ENCODE data around the gene ACCS.

Gene ACCS

DNA sequence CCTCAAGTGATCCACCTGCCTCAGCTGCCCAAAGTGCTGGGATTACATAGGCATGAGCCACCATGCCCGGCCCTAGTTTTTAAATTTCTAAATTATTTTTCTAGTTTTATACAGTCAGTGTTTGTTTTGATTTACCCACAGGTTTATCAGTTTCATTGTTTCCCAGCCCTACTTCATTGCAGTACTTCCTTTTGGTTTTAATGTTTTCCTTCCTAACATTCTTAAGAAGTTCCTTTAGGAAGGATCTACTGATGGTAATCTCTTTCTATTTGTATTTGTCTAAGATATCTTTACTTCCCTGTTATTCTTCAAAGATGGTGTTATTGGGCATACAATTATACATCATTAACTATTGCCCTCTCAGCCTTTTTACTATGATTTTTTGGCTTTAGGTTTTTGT is 24.5 kb downstream of the ACCS start:
- DNase-seq (ENCODE audit: low spot score), result no peak

- peak; percentile 94 for DNase-seq (ENCODE audit: low spot score)
Measured at GRCh38 chr11:44094260-44094868, 28.3 kb downstream of the ACCS start.

DNA sequence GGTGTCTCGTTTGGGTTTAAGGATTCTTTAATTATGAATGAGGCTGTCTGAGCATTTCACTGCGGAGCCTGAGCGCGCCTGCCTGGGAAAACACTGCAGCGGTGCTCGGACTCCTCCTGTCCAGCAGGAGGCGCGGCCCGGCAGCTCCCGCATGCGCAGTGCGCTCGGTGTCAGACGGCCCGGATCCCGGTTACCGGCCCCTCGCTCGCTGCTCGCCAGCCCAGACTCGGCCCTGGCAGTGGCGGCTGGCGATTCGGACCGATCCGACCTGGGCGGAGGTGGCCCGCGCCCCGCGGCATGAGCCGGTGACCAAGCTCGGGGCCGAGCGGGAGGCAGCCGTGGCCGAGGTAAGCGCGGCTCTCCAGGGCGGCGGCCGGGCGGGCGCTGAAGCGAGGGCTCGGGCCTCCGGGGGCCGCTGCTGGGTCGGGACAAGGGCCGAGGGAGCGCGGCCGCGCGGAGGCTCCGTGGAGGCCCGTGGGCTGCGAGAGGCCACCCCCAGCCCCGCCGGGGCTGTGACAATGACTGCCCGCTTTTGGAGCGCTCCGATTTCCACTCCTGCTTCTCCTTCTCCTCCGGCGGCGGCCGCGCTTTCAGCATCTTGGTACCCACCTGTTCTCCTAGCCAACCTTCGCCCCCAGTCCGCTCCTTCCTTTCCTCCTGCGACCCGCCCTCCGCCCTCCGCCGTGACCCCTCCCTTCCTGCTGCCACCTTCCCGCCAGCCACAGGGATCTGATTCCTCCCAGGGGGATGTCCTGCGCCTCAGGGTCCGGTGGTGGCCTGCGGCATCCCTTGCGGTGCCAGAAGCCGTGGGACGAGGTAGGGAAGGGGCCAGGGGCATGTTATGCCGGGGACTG is 29.7 kb downstream of the ACCS start, which contains the start of gene EXT2:
Gene EXT2 (plus strand): TSS at position 173 of the 854 bp plus-strand sequence. CDS start 12,035 bp downstream, outside the sequence.
- DNase-seq (ENCODE audit: low spot score), result peak; percentile 85

DNA sequence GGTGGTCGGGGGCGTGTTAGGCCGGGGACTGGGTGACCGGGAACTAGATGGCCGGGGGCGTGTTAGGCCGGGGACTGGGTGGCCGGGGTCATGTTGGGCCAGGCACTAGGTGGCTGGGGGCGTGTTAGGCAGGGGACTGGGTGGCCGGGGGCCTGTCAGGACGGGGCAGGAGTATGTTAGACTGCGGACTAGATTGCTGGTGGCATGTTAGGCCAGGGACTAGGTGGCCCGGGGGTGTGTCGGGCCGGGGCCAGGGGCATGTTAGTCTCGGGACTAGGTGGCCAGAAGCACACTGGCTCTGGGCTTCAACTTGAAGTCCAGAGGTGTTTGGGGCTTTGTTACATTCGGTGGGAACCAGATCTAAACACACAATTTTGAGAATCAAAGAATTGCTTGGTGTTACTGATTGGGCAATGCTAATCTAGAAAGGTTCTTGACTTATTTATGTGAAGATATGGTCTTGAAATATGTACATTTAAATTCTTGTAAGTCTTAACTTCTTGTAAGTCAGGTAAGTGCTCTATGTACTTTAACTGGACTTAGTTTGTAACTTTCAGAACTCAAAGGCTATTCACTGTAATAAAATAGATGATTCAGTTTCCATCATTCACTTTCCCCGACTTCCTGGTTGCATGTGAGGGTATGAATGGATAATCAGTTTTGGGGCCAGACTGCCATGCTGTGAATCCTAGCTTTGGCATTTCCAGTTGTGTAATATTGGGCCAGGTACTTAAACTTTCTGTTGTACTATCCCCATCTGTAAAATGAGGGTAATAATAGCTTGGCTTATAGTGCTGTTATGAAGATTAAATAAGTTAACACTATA is 30.5 kb downstream of the ACCS start:
- no peak for DNase-seq (ENCODE audit: low spot score)

DNA sequence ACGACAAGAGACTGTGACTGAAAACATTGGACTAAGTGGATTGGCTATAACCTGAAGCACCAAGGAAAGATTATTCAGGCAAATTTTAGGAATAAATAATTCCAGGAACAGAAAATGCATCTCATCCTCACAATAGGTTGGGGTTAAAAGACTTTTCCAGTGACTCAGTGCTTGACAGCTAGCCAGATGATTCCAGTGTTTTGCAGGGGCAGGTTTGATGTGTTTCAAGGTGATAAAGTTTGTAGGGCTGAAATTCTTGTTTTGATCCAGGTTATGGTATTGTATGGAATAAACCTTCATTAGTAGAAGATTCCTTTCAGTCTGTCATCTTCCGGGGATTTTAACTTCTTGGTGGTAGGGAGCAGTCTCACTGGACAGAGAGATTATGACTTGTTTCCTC is 31.8 kb downstream of the ACCS start:
- DNase-seq (ENCODE audit: low spot score), result no peak

DNA sequence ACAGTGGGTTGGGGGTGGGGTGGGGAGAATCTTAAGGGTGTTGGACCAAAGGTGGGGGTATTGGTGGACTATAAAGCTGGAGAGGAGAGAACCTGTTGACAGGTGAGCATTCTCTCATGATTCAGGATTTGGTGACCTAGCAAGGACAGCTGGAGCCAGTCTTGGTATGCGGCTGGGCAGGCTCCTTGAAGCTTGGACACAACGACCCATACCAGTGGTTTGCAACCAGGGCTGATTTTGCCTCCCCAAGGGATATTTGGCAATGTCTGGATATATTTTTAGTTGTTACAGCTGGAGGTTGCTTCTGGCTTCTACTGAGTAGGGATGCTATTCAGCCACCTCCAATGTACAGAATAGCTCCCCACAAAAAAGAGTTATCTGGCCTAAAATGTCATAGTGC is 35.0 kb downstream of the ACCS start:
- DNase-seq (ENCODE audit: low spot score), result no peak

GRCh38 chr11:44104481-44105294 is 38.6 kb downstream of the ACCS start:
- peak; percentile 27 for DNase-seq (ENCODE audit: low spot score)

DNA sequence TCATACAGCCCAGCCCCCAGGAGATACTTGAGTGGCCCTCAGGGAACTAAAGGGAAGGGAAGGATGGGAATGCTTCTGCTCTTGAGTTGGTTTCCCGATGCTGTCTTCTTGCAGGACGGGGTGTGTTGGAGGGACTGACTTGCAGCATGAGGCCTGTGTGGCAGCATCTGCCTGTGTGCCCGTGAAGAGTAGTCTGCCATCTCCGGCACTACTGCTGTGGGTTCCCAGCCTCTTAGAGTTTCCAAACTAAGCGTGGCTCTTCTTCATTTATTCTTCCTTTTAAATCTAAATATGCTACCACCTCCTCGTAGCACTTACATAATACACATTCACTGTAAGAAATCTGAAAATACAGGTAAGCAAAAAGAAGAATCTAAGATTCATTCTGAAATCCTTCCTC is 42.2 kb downstream of the ACCS start:
- DNase-seq (ENCODE audit: low spot score), result no peak

DNA sequence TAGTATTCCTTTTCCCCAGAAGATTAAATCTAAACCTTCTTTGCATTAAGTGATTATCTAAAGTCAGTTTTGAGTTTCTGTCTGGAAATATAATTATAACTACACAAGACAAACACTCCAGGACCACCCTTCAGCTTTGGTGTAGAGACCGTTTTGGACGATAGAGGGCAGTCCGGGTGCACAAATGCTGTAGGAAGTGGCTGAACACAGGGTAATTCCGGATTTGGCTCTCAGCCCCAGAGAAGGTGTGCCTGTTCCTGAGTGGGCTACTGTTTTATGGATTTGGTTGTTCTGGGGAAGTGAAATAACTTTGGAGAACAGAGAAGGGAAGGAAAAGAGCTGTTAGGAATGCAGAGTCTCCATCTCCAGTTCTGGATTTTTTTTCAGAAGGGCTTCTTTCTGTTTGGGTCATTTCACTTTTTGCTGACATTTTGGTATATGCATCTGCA is 44.2 kb downstream of the ACCS start:
- DNase-seq (ENCODE audit: low spot score), result peak; percentile 67

DNA sequence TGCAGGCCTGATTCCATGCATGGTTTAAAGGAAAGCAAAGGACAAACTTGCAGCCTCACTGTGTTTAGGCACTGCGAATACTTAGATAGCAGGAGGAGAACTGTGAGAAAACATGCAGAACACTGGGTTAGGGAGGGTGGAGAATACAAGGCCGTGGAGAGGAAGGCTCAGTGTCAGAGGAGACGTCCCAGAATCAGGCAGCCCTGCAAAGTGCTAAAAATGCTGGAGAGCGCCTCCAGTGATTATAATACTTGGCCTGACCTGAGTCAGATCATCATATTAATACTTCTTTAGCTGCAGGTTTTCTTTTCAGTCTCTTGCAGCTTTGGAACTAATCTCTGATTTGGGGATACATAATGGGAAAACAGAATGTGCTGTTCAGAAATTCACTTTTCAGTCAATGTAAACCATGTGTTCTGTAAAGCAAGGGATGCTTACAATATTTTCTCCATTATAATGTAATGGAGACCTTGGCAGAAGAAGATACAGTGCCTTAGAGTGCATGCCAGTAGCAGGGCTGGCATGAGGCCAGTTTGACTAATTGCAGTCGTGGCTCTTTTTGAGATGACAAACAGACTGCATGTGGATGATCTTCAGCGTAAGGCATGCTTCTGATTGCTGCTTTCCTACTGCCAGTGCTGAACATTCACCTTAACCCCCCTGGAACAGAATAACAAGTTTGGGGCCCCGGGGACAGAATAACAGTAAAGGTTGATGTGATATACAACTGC is 46.2 kb downstream of the ACCS start:
- DNase-seq (ENCODE audit: low spot score), result peak; percentile 67

DNA sequence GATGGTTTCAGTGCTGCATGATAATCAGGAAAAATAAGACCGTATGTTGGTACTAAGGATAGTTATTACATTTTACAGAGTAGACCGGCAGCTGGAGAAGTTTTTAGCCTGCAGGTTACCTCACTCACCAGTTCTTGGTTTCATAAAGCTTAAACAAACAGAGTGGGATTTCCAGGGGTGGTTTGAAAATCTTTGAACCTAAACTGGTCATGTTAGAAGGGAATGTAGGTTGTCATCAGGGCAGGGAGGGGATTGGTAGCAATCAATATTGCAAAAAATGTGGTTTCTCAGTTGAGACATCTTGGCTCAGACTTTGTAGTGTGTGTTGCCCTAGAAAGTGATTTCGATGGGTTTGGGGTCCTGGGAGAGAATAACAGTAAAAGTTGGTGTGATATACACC is 46.9 kb downstream of the ACCS start:
- no peak for DNase-seq (ENCODE audit: low spot score)

GRCh38 chr11:44113572-44113971 is 47.5 kb downstream of the ACCS start:
- no peak for DNase-seq (ENCODE audit: low spot score)

GRCh38 chr11:44116234-44116830 is 50.3 kb downstream of the ACCS start:
- DNase-seq (ENCODE audit: low spot score), result no peak

DNA sequence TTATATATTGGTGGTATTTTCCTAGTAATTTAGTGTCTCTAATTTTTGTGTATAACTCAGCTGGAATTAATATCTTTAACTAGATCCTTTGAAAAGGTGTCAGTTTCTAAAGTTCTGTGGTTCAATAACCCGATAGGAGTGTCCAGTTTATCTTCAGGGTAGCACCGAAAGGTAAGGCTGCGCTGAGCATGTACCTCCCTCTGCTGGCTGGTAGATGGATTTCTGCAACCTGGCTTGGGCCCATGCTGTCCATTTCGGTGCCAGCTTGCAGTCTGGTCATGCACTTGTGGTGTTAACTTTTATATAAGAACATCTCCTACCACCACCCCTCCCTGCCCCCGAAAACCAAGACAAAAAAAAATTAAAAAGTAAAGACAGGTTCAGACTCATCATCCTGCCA is 54.1 kb downstream of the ACCS start:
- DNase-seq (ENCODE audit: low spot score), result peak; percentile 44

DNA sequence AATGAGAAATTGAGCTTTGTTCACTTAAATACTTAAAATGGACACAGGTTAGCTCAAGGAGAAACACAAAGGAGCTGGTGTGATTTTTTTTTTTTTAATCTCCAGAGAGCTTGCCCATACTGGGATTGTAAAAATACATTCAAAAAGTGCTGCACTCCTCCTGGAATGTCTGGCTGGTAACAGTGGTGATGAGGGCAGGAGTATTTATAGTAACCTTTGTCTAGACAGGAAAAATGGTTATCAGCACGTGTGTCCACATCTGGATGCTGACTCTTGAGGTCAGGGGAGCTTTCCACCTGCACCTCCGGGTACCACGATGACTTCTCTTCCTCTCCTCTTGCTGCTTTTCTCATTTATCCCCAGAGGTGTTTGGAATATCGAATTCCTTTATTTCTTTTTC is 59.5 kb downstream of the ACCS start:
- DNase-seq (ENCODE audit: low spot score), result no peak

- no peak for DNase-seq (ENCODE audit: low spot score)
Measured at GRCh38 chr11:44126304-44126703, 60.2 kb downstream of the ACCS start.

DNA sequence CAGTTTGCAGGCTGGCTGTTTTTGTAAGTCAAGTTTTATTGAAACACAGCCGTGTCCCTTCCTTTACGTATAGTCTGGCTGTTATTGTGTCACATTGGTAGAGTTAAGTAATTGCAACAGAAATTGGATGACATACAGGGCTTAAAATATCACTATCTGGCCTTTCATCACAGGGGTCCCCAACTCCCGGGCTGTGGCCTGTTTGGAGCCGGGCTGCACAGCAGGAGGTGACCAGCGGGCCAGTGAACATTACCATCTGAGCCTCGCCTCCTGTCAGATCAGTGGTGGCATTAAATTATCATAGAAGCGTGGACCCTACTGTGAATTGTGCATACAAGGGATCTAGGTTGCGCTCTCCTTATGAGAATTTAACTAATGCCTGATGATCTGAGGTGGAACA is 61.1 kb downstream of the ACCS start:
- DNase-seq (ENCODE audit: low spot score), result no peak

DNA sequence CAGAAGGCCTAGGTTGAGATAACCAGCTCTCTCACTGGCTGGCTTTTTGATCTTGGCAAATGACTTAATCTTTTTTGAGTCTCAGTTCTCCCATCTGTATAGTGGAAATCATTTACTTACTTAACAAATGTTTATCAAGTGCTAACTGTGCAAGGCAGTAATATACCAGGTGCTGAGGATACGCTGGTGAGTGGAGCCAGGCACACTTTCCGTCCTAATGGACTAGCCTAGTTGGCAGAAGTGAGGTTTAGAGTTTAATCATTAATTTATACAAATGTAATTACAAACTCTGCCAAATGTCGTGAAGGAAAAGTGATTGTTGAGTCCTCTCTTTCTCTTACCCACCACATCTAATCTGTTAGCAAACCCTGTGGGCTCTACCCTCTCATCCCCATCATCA is 62.7 kb downstream of the ACCS start:
- DNase-seq (ENCODE audit: low spot score), result no peak

GRCh38 chr11:44130751-44131150 is 64.7 kb downstream of the ACCS start:
- no peak for DNase-seq (ENCODE audit: low spot score)

DNA sequence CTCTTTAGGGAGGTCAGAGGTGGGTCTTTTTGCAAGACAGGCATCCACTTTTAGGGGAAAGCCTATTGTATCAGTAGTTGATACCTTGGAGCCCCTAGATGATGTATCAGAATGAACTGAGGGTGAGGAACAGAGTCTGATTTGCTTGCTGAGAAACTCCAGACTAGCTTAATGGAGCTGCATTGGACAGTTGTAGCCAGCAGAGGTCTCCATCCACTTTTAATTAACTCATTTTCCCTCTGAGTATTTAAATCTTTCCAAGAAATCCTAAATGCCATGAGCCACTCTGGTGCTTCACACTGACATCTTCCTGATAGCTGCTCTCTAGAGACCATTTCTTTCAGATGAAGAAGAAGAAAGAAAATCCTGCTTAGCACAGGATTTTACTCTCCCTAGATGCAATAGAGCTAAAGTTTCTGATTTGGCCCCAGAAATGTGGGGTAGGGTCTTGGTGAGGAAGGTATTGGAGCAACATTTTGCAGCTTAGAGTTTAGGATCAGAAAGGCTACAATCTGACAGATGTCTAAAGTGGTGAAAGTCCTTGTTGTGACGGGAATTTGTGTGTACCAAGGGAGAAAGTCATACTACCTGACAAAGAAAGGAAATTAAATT is 67.4 kb downstream of the ACCS start:
- peak; percentile 55 for DNase-seq (ENCODE audit: low spot score)
